HG02642 (cell line): ENCODE measurements around the gene TRIM24.
"Not testable (repeated sequence)": the region's sequence is repeated elsewhere in the genome, so short reads cannot be mapped to it uniquely, and the experiment has no call there.

Experiments
- ATAC-seq: cut with Tn5 transposase; IDR thresholded peaks from one replicate; pipeline ENCODE4 v1.9.1; 2021; ENCODE audit warnings: mild to moderate bottlenecking; ENCODE audit not compliant: unreplicated experiment, poor library complexity

TRIM24 gene

GRCh38 chr7:138459413-138460175 is 465 bp upstream of the TRIM24 start:
- peak; percentile 80 for ATAC-seq

GRCh38 chr7:138460649-138461607 is 869 bp downstream of the TRIM24 start:
- peak; percentile 46 for ATAC-seq

GRCh38 chr7:138463291-138463618 is 3.2 kb downstream of the TRIM24 start:
- not testable (repeated sequence) for ATAC-seq

GRCh38 chr7:138465046-138465445 is 5.0 kb downstream of the TRIM24 start:
- ATAC-seq: no peak

GRCh38 chr7:138466069-138466756 is 6.2 kb downstream of the TRIM24 start:
- peak; percentile 77 for ATAC-seq

- ATAC-seq: no peak
Measured at GRCh38 chr7:138468244-138469123, 8.4 kb downstream of the TRIM24 start.

- ATAC-seq: no peak
Measured at GRCh38 chr7:138470391-138471157, 10.5 kb downstream of the TRIM24 start.

GRCh38 chr7:138472292-138473079 is 12.4 kb downstream of the TRIM24 start:
- ATAC-seq: no peak

GRCh38 chr7:138475377-138475776 is 15.3 kb downstream of the TRIM24 start:
- ATAC-seq: no peak

- no peak for ATAC-seq
Measured at GRCh38 chr7:138477081-138477578, 17.1 kb downstream of the TRIM24 start.

- ATAC-seq: no peak
Measured at GRCh38 chr7:138477581-138477980, 17.5 kb downstream of the TRIM24 start.

GRCh38 chr7:138478499-138478908 is 18.4 kb downstream of the TRIM24 start:
- ATAC-seq: peak; percentile 84

- no peak for ATAC-seq
Measured at GRCh38 chr7:138480527-138480926, 20.5 kb downstream of the TRIM24 start.

GRCh38 chr7:138481447-138482380 is 21.7 kb downstream of the TRIM24 start:
- no peak for ATAC-seq

- no peak for ATAC-seq
Measured at GRCh38 chr7:138483531-138483930, 23.5 kb downstream of the TRIM24 start.

GRCh38 chr7:138485508-138485907 is 25.4 kb downstream of the TRIM24 start:
- not testable (repeated sequence) for ATAC-seq

GRCh38 chr7:138489139-138489538 is 29.1 kb downstream of the TRIM24 start:
- ATAC-seq: not testable (repeated sequence)
